GM19023 (cell line): ENCODE results near the gene CDNF.

Experiments
- ATAC-seq: cut with Tn5 transposase; IDR thresholded peaks from one replicate; pipeline ENCODE4 v1.9.1; 2021; ENCODE audit warnings: mild to moderate bottlenecking, moderate library complexity; ENCODE audit not compliant: unreplicated experiment

Gene CDNF

GRCh38 chr10:14801723-14802122 lies 36.1 kb downstream of the CDNF start:
- no peak for ATAC-seq

- no peak for ATAC-seq
Observed at GRCh38 chr10:14800397-14800796, 37.4 kb downstream of the CDNF start.

- ATAC-seq, result no peak
Observed at GRCh38 chr10:14798636-14799035, 39.2 kb downstream of the CDNF start.

DNA sequence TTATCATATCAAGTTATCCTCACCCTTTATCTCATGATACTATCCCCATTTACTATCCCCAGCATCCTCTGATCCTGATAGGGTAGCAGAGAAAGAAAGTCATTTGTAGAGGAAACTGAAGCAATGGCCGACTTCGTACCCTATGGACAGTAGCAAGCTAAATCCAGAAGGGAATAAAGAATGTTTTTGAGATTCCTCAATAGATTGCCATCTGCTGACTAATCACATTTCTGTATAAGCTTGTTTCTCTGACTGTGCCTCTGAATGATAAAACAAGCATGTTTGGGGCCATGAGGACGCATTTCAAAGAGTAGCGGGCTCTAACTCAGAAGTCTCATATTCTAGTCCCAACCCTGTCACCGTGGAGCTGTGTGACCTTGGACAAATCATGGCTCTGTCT lies 49.9 kb downstream of the CDNF start:
- no peak for ATAC-seq

DNA sequence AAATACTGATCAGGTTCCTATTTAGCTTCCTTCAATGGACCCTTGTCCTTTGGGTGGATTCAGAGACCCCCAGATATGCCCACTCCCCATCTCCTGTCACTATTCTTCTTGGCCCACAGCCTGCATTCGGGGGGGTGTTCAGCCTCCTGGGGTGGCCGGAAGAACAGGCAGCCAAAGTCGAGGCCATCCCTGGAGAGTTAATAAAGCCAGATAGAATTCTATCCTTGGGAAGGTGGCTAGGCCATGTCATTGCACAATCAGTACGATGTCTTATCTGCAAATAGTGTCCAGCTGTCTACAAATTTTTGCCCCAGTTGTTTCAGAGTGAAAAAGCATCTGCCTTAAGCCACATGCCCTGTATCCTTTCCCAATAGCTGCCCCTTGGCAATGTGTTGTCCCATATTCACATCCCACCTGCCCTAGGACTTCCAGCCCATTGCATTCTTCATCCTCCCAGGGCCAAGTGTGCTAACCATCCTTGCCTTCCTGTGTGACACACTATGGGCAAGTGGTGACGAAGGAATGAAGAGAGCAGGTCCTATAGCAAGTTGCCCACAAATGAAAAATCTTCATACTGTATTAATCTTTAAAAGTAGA lies 53.3 kb downstream of the CDNF start:
- ATAC-seq, result no peak

- no peak for ATAC-seq
Observed at GRCh38 chr10:14782691-14783363, 55.0 kb downstream of the CDNF start.

GRCh38 chr10:14781763-14782162 lies 56.1 kb downstream of the CDNF start:
- no peak for ATAC-seq

DNA sequence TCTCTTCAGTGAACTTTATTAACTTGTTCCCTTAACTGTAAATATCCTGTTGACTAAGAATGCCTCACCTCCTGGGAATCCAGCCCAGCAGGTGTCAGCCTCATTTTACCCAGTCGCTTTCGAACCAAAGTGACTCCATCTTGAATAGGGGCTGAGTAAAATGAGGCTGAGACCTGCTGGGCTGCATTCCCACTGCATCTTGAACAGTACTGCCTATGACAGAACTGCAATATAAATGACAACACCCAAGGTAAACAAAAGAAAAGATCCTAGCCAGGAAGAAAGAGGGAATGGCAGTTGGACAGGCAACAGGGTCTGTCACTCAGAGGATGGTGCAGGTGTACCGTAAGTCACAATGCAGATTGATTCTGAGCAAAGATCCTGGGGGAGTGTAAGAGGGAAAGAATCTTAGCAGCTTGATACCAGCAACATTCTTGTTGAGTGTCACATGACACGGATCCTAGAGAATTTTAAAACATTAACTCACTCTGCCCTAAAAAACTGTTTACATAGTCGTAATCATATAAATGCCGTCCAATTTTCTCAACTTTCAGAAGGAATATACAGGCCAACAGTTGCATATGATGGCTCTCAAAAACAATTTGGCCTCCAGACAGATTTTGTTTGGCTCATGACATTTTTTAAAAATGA lies 58.7 kb downstream of the CDNF start:
- ATAC-seq, result no peak

DNA sequence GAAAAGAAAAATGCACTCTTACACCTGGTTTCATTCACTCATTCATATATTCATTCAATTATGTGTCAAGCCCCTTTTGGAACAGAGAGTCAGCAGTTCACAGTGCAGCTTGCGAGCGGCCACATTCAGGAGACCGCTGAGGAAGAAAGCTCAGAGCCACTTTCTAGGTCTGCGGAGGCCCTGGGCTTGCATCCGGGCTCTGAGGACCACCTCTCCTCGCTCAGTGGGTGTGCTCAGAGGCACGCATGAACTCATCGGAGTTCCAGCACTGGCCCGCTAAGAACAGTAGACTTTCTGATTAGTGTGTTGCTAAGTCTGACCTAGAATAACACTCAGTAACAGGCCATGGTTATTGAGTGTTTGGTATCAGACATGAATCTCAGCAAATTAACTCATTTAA lies 61.3 kb downstream of the CDNF start:
- no peak for ATAC-seq

DNA sequence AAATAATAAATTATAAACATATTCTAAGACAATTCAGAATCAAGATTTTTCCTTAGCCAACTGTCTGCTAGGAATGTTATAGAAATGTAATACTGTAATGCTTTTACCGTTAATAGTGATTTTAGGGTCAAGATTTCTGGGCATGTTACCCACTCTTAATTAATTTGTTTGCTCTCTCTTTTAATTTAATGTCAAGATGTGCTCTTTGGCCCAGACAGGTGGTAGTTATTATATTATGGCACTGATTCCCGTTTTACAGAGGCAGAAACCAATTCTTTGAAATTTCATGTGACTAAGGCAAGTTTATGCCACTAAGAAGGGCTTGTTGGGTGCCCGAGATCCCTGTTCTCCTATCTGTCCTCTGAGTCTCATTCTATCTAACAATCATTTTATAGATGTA lies 62.2 kb downstream of the CDNF start:
- no peak for ATAC-seq

GRCh38 chr10:14774797-14775196 lies 63.0 kb downstream of the CDNF start, which contains the start of gene FAM107B:
TSS of gene FAM107B (minus strand) at chr10:14774897. CDS start at chr10:14774663, 234 bp downstream.
- ATAC-seq, result no peak

DNA sequence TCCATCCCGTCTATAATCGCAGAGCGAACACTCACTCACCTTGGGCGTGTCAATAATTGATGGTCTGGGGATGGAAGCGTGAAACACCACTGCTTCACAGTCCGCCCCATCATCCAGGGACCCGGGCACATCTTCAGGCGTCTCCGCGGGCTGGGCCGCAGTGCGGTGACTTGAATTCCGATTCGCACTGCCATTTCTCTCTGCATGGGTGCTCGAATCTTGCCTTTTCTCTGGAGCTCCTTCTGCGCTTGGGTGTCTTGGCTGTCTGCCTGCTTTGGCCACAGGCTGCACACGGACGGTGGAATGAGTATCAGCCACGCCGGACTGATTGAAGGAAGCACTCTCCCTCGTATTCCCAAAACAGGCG lies 63.6 kb downstream of the CDNF start:
- ATAC-seq, result no peak

- no peak for ATAC-seq
Observed at GRCh38 chr10:14773551-14774213, 64.2 kb downstream of the CDNF start.

DNA sequence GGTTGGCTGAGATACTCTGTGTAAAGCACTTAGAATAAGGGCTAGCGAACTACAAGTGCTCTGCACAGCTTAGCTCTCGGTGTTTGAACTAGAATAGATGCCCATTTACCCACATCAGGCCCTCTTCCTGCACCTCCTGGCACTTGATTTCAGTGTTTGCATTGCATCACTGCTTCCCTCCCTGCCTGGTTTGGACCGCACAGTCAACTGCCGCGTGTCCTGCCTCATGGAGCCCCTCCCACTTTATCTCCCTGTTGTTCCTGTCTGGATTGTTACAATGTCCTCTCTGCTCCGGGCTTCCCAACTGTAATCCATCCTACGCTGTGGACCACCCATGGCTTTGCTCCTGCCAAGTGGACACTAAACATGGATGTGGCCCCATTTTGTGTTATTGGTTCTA lies 65.4 kb downstream of the CDNF start:
- no peak for ATAC-seq

DNA sequence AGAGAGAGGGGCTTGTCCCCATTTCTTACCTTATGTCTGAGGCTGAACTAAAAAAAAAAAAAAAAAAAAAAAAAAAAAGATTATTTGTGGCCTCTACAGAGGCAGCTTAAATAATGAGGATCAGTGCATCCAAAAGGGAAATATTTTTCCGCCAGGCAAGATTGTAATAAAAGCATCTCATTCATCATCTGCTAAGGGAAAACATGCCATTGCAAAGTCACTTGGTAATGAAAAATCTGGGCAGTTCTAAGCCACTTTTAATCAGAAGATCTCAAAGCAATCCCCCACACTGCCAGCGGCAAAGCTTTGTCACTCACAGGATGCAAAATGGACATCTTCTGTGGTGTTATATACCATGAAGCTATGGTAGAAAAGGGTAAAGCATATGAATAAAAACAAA lies 66.9 kb downstream of the CDNF start:
- ATAC-seq, result no peak
